ENCODE results near the gene PAX8.

PAX8 gene

DNA sequence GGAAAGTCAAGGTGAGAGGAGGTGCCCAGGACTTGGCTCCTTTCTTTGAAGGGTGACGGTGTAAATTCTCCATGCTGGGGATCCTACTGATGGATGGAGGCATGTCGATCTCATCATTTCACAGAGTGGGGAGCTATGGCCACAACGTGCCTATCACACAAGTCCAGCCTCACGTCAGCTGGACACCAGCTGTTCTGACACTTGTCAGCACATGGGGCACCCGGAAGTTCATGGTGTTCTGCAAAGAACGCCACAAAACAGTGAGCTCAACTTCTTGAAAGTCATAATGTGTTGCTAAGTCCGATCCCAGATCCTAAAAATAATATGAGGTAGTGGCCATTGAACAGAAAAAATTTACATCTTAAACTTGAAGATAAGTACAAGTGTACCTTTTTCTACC lies 12.3 kb downstream of the PAX8 start:
- Mint-ChIP-seq H3K36me3 (peaks cover 18% of the 10 kb centered on the region in 2 donors), H3K27ac (no peak overlapping the region), H3K9me3 (no peaks in the 10 kb centered on the region), H3K4me1 (no peaks in the 10 kb centered on the region), H3K27me3 (peaks cover 4 to 17% of the 10 kb centered on the region in 2 donors), H3K4me3 (no peak overlapping the region)
- no peak for DNase-seq
- ATAC-seq (replicated peaks) = no peak

DNA sequence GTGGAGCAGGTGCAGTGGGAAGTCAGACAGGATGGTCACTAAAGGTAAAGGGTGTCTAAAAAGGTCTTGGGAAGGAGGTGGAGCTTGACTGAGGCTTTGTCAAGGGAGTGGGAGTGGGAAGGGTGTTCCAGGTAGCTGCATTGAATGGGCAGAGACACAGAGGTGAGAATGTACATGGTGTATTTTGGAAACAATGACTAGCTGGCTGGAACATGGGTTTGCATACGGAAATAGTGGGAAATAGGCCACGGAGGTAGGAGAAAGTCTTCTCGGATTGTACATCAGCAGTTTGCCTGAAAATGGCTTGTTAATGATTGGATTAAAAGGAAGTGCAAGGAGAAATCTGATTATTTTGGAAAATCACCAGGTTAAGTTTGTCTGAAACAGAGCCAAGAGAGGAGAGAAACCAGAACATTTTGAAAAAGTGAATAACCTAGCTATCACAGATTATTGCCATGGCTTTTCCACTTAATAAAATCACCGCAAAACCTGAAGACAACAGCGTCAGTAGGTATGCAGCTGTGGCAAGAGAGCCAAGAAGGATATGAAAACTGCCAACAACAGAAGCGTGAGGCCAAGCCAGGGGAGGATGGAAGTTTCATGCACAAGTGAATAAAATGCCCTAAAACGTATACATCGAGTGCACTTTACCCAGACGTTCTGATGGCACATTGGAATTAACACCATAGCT lies 13.9 kb downstream of the PAX8 start:
- no peak for DNase-seq
- peak overlapping the region; percentile 2 for H3K27ac Mint-ChIP-seq
- peaks cover 22 to 26% of the 10 kb centered on the region in 2 donors for H3K36me3 Mint-ChIP-seq
- no peak for ATAC-seq (replicated peaks)
- H3K4me1 Mint-ChIP-seq = peaks cover 0 to 2% of the 10 kb centered on the region in 2 donors
- H3K4me3 Mint-ChIP-seq = no peak overlapping the region
- H3K27me3 Mint-ChIP-seq = peaks cover 0 to 13% of the 10 kb centered on the region in 2 donors
- no peaks in the 10 kb centered on the region for H3K9me3 Mint-ChIP-seq

DNA sequence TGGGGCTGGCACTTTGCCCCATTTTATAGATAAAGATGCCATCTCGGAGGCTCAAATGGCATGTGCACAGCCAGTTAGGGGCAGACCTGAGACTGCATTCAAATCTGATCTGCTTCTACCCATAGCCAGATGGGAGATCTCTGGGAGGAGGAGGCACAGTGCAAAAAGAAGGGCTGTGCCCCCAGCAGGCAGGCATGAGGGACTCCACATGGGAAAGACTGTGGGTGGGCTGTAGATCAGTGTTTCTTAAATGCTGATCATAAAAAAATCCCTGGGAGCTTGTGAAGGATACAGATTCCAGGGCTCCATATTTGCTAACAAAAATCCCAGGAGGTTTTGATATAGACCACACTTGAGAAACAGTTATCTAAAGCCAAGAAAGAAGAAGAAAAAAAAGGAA lies 15.2 kb downstream of the PAX8 start:
- Mint-ChIP-seq H3K36me3 (peaks cover 25 to 29% of the 10 kb centered on the region in 2 donors), H3K27ac (no peak overlapping the region), H3K4me3 (no peak overlapping the region), H3K27me3 (peaks cover 0 to 13% of the 10 kb centered on the region in 2 donors), H3K9me3 (no peaks in the 10 kb centered on the region), H3K4me1 (peaks cover 0 to 2% of the 10 kb centered on the region in 2 donors)
- no peak for ATAC-seq (replicated peaks)
- no peak for DNase-seq

DNA sequence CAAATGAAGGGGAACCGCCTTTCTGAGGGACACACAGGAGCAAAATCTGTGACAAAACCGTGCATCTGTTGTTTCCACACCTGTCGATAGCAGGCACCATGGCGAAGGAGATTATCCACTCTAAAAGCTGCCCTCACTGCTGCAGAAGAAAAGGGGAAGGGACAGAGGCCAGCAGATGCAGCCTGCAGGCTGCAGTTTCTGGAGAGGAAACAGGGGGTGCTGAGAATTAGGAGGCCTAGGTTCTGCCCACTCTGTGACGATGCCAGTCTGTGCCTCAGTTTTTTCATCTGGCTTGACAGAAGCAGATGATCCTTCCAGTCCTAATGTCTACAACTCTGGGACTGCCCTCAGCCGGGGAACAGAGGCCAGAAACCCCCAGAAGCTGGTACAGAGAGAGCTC lies 17.7 kb downstream of the PAX8 start:
- no peak for DNase-seq
- H3K27me3 Mint-ChIP-seq = peaks cover 0 to 11% of the 10 kb centered on the region in 2 donors
- H3K9me3 Mint-ChIP-seq = no peaks in the 10 kb centered on the region
- H3K36me3 Mint-ChIP-seq = peaks cover 26 to 34% of the 10 kb centered on the region in 2 donors
- H3K4me3 Mint-ChIP-seq = no peak overlapping the region
- no peak overlapping the region for H3K27ac Mint-ChIP-seq
- no peak for ATAC-seq (replicated peaks)
- H3K4me1 Mint-ChIP-seq = peaks cover 6 to 11% of the 10 kb centered on the region in 2 donors

DNA sequence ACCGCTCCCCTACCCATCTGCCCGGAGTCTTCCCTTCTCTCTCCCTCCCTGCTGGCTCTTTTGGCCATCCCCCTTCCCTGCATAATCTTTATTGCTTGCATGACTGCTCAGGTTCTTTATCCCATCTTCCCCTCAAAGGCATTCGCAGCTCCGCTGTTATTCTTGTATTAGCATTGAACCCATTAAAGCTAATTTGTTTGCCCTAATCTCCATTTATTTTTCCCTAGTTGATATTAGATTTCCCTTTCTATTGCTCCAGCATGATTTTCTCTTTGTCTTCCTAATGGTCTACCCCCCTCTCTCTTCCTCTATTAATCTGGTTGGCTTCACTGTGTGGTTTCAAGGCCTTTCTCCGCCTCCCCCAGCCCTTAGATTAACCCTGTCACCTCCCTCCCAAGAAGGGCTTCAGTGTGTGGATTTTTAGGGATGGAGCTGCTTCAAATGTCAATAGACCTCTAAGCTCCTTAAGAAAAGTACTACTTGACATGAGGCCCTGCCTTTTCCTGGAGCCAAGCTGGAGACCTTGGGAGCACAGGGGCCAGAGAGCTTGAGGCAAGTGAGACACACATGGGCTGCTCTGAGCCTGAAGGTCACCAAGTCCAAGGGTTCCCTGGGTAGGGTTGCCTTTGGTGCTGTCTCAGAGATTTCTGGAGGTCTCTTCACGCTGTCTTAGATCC lies 20.1 kb downstream of the PAX8 start:
- no peak overlapping the region for H3K4me3 Mint-ChIP-seq
- peaks cover 20 to 24% of the 10 kb centered on the region in 2 donors for H3K36me3 Mint-ChIP-seq
- ATAC-seq (replicated peaks) = no peak
- no peaks in the 10 kb centered on the region for H3K9me3 Mint-ChIP-seq
- H3K27me3 Mint-ChIP-seq = no peaks in the 10 kb centered on the region
- H3K27ac Mint-ChIP-seq = no peak overlapping the region
- no peak for DNase-seq
- H3K4me1 Mint-ChIP-seq = peaks cover 6 to 11% of the 10 kb centered on the region in 2 donors

DNA sequence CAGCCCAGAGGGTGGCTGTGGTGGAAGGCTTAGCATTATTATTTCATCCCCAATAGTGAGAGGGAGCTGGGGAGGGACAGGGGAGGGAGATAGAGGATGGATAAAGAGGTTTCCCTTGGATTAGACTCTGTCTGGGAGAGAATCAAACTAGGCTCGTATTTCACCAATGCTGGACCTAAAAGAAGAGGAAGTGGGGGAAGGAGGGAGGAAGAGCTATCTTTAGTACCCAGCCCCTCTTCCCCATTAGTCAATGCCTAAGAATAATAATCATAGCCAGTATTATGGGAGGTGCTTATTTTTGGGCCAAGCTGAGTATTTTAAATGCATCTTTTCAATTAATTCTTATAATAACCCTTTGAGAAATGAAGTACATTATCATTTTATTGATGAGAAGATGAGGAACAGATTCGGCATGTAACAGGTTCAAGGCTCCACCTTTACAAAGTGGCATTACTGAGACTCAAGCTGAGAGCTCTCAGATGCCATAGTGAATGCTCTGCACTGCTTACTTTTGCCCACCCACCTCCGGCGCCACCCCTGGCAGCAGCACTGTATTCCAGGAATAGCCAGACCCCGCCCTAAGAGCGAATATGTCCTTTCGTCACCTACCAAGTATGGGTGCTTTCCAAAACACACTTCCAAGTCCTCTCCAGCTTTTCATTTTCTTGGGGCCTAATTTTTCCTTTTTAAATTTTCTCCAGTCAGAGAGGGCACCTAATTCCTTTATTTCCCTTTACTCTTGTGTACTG lies 21.0 kb downstream of the PAX8 start:
- Mint-ChIP-seq H3K4me3 (no peak overlapping the region), H3K9me3 (no peaks in the 10 kb centered on the region), H3K27ac (no peak overlapping the region), H3K4me1 (peaks cover 6 to 14% of the 10 kb centered on the region in 2 donors), H3K27me3 (no peaks in the 10 kb centered on the region), H3K36me3 (peaks cover 15 to 24% of the 10 kb centered on the region in 2 donors)
- DNase-seq (no peak), ATAC-seq (replicated peaks) (no peak)

DNA sequence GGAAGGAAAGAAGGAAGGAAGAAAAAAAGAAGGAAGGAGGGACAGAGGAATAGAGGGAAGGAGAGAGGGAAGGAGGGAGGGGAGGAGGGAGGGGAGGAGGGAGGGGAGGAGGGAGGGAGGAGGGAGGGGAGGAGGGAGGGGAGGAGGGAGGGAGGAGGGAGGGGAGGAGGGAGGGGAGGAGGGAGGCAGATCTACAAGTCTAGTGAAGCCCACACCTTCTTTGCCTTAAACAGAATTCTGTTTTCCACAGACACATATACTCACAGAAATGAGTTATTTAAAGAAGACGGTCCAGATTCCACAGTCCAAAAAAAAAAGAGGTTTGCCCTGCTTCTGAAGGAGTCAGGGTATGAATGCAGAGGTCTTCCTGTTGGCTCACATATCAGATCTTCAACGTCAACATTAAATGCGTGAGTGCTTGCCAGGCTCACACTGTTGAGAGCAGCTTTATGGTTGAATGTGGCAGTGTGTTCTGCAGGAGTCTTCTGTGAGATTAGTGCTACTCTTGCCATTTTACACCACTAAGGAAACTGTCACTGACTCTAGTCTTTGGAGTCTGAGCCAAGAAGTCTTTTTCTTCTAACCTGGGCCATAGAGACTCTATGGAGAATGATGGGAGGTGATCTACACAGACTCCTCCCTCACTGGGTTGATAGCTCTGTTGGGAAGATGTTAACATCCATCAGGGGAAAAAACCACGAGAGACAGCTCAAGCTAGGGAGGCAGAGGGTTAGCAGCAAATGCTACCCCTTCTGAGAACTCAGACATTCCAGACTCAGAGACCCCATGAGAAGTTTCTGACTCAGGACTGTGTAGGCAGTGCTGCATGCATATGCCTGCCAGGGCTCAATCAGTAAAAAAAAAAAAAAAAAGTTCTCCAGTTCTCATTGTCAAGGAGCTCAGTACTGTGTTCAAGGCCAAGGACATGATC lies 23.3 kb downstream of the PAX8 start:
- no peak overlapping the region for H3K27ac Mint-ChIP-seq
- peaks cover 19 to 24% of the 10 kb centered on the region in 2 donors for H3K4me1 Mint-ChIP-seq

DNA sequence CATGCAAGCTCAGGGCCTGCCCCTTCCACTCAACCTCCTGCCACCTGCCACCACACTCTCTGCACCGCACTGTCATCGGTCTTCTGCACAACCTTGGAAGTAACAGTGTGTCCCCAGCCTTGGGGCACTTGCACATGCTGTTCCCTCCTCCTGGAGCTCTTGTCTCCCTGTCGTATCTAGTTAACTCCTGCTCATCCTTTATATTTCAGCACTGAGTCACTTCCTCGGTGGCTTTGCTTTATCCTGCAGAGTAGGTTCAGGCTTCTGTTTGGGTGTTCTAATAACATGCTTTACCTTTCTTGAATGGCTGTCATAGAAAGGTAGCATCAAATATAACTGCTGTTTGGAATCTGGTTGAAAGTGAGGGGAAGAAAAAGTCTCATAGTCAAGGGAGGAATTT lies 25.3 kb downstream of the PAX8 start:
- no peak overlapping the region for H3K27ac Mint-ChIP-seq
- ATAC-seq (replicated peaks) (no peak), DNase-seq (no peak)
- H3K36me3 Mint-ChIP-seq = peaks cover 9 to 12% of the 10 kb centered on the region in 2 donors
- no peaks in the 10 kb centered on the region for H3K9me3 Mint-ChIP-seq
- peaks cover 19 to 24% of the 10 kb centered on the region in 2 donors for H3K4me1 Mint-ChIP-seq
- no peak overlapping the region for H3K4me3 Mint-ChIP-seq
- no peaks in the 10 kb centered on the region for H3K27me3 Mint-ChIP-seq

More for the DNA sequence above, 23.3 kb downstream of the PAX8 start:
- DNase-seq = no peak
- H3K27me3 Mint-ChIP-seq = no peaks in the 10 kb centered on the region
- H3K9me3 Mint-ChIP-seq = no peaks in the 10 kb centered on the region
- peaks cover 12 to 20% of the 10 kb centered on the region in 2 donors for H3K36me3 Mint-ChIP-seq
- no peak overlapping the region for H3K4me3 Mint-ChIP-seq
- no peak for ATAC-seq (replicated peaks)

DNA sequence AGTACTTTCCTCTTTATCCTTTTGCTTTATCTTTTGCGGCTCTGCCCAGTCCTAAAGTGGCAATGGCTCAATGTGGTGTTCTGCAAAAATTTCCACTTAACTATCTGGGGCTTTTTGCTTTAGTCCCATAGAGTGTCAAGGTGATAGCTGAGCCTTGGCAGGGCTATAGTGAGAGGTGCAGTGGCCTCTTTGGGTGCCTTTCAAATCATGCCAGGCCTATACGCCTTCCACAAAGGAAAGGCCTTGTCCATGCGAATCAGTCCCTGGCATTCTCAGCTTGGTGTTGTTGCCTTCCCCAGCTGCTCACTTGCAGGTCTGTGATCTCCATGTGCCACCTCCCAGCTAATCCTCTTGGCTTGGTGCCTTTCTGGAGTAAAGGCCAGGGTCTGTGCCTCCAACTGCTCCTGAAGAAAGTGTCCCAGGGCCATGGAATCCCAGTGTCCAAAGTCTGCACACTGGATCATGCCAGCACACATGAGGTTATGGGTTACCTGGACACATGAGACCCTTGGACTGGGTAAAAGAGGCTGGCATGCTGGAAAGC lies 26.6 kb downstream of the PAX8 start:
- no peaks in the 10 kb centered on the region for H3K27me3 Mint-ChIP-seq
- H3K4me3 Mint-ChIP-seq = no peak overlapping the region
- ATAC-seq (replicated peaks) (no peak), DNase-seq (no peak)
- no peaks in the 10 kb centered on the region for H3K9me3 Mint-ChIP-seq
- H3K27ac Mint-ChIP-seq = no peak overlapping the region
- peaks cover 4 to 8% of the 10 kb centered on the region in 2 donors for H3K36me3 Mint-ChIP-seq
- H3K4me1 Mint-ChIP-seq = peaks cover 15 to 19% of the 10 kb centered on the region in 2 donors

DNA sequence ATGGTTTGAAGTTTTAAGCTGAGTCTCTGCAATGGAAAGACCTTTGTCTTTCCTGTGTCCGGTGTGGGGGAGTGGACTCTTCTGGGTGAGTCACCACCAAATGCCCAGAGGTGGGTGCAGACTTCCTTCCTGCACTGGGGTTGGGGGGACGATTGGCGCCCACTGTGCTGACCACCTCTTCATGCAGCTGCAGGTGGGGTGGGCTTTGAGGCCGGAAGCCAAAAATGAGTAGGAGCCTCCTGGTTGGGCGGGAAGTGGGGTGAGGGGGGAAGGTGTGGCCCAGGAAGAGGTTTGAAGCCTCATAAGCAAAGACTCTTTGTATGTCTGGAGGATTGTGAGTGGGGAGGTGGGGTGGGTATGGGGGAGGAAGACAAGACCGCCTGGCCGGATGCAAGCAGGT lies 27.6 kb downstream of the PAX8 start:
- Mint-ChIP-seq H3K4me3 (no peak overlapping the region), H3K27ac (peak overlapping the region; percentile 49), H3K27me3 (no peaks in the 10 kb centered on the region), H3K4me1 (peaks cover 13 to 16% of the 10 kb centered on the region in 2 donors), H3K36me3 (peaks cover 3 to 7% of the 10 kb centered on the region in 2 donors), H3K9me3 (no peaks in the 10 kb centered on the region)
- ATAC-seq (replicated peaks) = peak; percentile 26 to 31
- no peak for DNase-seq

DNA sequence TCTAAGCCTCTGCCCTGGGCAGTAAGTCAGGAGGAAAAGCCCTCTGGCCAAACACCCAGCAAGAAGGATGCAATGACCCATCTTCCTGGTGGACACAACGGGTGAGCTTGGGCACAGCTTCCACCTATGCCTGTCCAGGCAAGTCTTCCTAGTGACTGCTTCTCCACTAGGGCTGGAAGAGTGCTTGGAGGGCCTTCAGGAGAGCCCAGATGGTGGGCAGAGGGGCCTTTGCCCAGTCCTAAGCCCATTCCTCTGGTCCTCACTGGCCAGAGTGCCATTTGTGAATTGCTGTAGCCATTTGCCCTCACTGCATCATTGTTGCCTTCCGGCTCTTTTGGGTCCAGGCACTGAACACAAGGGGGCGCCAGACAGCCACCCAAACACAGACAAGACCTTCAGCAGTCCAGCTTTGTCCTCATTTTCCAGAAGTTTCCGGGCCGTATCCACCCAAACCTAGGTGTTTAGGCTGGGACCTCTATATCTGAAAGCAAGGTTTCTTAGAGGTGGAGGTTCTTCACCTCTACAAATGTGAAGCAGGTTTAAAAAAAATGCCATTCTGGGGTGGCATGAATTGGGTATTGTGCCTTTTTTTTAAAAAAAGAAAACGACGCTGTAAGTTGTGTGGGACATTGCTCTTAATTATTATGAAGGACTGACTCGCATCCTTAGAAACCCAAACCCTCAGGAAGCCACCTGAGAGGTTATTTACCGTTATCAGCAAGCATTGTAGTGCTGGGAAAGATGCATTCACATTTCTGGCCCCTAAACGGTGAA lies 29.5 kb downstream of the PAX8 start:
- H3K27ac Mint-ChIP-seq = no peak overlapping the region
- peaks cover 16 to 21% of the 10 kb centered on the region in 2 donors for H3K4me1 Mint-ChIP-seq
- peaks cover 0 to 5% of the 10 kb centered on the region in 2 donors for H3K36me3 Mint-ChIP-seq
- no peaks in the 10 kb centered on the region for H3K27me3 Mint-ChIP-seq
- H3K9me3 Mint-ChIP-seq = no peaks in the 10 kb centered on the region
- DNase-seq = peak; percentile 45
- H3K4me3 Mint-ChIP-seq = no peak overlapping the region
- peak; percentile 83 to 91 for ATAC-seq (replicated peaks)

DNA sequence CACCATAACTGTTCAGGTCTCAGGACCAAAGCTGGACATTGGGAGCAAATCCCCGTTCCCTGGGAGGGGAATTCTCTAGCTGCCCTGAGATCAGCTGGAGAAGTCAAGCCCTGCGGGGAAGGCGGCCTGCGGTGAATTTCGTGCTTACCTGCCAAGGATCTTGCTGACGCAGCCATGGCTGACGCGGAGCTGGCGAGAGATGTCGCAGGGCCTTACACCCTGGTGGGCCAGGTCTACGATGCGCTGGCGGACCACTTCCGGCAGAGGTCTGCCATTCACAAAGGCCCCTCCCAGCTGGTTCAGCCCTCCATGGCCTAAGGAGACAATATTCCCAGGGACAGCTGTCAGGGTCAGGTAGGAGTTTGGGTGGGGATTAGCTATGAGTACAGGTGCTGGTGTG lies 32.1 kb downstream of the PAX8 start:
- no peak overlapping the region for H3K27ac Mint-ChIP-seq

DNA sequence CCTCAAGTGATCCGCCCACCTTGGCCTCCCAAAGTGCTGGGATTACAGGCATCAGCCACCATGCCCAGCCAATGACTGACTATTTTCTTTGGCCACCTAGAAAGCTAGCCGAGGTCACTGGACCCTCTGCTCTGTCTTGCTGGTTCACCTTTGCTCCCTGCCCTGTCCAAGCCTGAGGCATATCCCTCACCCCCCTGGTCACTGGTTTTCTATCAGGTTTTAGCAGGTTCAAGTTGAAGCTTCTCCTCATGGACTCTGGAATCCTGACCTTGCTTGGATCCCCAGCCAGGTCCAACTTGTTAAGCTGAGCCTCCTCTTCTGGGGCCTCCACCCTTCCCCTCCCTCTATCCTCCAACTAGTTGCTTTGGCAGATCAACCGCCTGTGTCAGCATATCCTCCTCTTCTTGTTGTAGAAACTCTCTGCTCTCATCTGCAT lies 33.4 kb downstream of the PAX8 start:
- H3K9me3 Mint-ChIP-seq = no peaks in the 10 kb centered on the region
- no peak overlapping the region for H3K4me3 Mint-ChIP-seq
- no peak overlapping the region for H3K27ac Mint-ChIP-seq
- DNase-seq (no peak), ATAC-seq (replicated peaks) (no peak)
- peaks cover 6 to 13% of the 10 kb centered on the region in 2 donors for H3K36me3 Mint-ChIP-seq
- H3K4me1 Mint-ChIP-seq = peaks cover 11 to 43% of the 10 kb centered on the region in 2 donors
- H3K27me3 Mint-ChIP-seq = peaks cover 0 to 6% of the 10 kb centered on the region in 2 donors

More for the DNA sequence above, 32.1 kb downstream of the PAX8 start:
- Mint-ChIP-seq H3K9me3 (no peaks in the 10 kb centered on the region), H3K27me3 (no peaks in the 10 kb centered on the region), H3K36me3 (peaks cover 0 to 9% of the 10 kb centered on the region in 2 donors), H3K4me1 (peaks cover 14 to 44% of the 10 kb centered on the region in 2 donors), H3K4me3 (no peak overlapping the region)
- ATAC-seq (replicated peaks) (no peak), DNase-seq (no peak)

Data from stimulated activated naive B cell treated with anti-CD40 and anti-IgM and Interleukin-4, amounts not matched to agents 10 μg/mL and 1 μg/mL and 100 μg/mL, for 72 hours (primary cell).